Adipocyte (in vitro differentiated cells): ENCODE results near the gene VGLL4.

Experiments used
- DNase-seq: peaks from one replicate; pipeline ENCODE4 v3.0.0-alpha.2; 2015; ENCODE audit warnings: low read depth
- H3K27me3 ChIP-seq: replicated peaks from 2 replicates; pipeline ENCODE4 v1.7.0; 2013; ENCODE audit warnings: mild to moderate bottlenecking, low read length, moderate library complexity; ENCODE audit not compliant: control insufficient read depth, insufficient read depth
- H3K36me3 ChIP-seq: 2 replicates; pipeline ENCODE4 v1.7.0; 2013; ENCODE audit warnings: low read length, mild to moderate bottlenecking, moderate library complexity; ENCODE audit not compliant: control insufficient read depth, insufficient read depth, severe bottlenecking
- H3K4me1 ChIP-seq: 2 replicates; pipeline ENCODE4 v1.7.0; 2013; ENCODE audit warnings: mild to moderate bottlenecking, low read length, moderate library complexity; ENCODE audit not compliant: control insufficient read depth, insufficient read depth
- H3K4me3 ChIP-seq: 2 replicates; pipeline ENCODE4 v1.7.0; 2013; ENCODE audit warnings: mild to moderate bottlenecking, low read length, moderate library complexity
- H3K9ac ChIP-seq: 2 replicates; pipeline ENCODE4 v1.7.0; 2013; ENCODE audit warnings: mild to moderate bottlenecking, low read length, moderate library complexity
- H3K9me3 ChIP-seq: 2 replicates; pipeline ENCODE4 v1.7.0; 2013; ENCODE audit warnings: mild to moderate bottlenecking, low read length, moderate library complexity; ENCODE audit not compliant: control insufficient read depth

Gene VGLL4

DNA sequence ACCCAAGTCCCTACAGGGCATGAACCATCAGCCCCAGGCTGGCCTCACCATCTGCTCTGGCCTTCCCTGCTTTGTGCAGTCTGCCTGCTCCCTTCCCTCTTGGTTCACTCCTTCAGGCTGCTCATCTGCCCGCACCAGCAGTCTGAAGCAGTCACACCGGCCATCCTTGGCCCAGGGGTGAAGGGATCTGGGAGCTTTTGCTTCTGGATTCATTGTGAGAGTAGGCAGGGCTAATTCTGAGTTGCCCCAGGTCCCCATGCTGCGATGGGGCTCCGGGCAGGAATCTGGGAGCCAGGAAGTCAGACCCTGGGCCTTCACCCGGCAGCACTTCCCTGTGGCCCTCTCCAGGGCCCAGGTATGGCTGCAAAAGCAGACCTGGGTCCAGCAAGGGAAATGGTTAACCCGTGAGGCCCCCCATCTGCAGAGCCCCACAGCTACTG lies 99.7 kb downstream of the VGLL4 start:
- Histone ChIP-seq H3K9ac (peak overlapping the region; percentile 87), H3K36me3 (no peaks in the 10 kb centered on the region)
- no peak for DNase-seq

DNA sequence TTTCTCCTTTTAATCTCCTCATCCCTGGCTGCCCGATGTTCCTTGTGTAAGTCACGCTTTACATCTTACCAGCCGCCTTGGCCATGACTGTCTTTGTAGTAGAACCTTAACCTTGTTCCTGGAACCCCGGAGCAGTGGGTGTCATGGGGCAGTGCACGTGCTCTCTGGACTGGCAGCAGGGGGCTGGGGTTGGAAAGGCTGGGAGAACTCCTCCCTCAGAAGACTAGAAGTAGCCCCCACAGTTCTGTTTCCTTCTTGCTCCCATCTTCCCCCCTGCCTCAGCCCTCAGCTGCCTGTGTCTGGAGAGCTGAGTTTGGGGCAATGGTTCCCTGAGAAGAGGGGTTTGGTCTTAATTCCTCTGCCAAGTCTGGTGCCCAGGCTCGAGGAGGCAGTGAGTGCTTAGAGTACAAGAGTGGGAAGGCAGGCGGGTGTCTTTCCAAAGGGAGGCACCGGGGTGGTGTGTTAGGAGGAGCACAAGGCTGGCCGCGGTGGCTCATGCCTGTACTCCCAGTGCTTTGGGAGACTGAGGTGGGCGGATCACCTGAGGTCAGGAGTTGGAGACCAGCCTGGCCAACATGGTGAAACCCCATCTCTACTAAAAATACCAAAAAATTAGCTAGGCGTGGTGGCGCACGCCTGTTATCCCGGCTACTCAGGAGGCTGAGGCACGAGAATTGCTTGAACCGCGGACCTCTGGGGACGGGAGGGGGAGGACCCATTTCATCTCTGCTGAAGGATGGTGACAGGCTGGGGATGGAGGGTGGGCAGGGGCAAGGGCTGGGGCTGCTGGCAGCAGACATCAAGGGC lies 100.4 kb downstream of the VGLL4 start:
- no peaks in the 10 kb centered on the region for H3K27me3 ChIP-seq
- no peaks in the 10 kb centered on the region for H3K36me3 ChIP-seq
- peaks cover 6% of the 10 kb centered on the region for H3K9me3 ChIP-seq
- DNase-seq = no peak
- peaks cover 21% of the 10 kb centered on the region for H3K4me1 ChIP-seq
- H3K4me3 ChIP-seq = no peak overlapping the region
- H3K9ac ChIP-seq = no peak overlapping the region

More for the DNA sequence above, 99.7 kb downstream of the VGLL4 start:
- no peak overlapping the region for H3K4me3 ChIP-seq
- peaks cover 28% of the 10 kb centered on the region for H3K4me1 ChIP-seq
- peaks cover 6% of the 10 kb centered on the region for H3K9me3 ChIP-seq
- H3K27me3 ChIP-seq = no peaks in the 10 kb centered on the region

DNA sequence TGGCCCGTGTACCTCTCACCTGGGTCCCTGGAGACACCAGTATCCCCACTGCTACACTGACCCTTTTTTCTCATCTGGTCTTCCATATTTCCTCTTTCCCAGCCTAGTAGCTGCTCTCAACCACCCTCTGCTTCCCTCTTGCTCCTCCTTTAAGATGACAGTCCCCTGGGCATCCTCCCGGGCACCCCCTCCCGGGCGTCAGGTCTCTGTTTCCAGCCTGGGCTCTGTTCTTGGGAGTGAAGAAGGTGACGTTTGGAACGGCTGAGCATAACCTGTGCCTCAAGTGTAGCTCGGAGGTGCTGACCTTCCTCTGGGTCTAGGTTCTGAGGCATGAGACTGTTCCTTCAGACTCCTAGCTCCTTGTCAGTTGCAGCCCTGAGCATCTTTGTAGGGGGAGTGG lies 101.2 kb downstream of the VGLL4 start:
- Histone ChIP-seq H3K27me3 (no peaks in the 10 kb centered on the region), H3K36me3 (no peaks in the 10 kb centered on the region), H3K4me3 (no peak overlapping the region), H3K9ac (no peak overlapping the region), H3K4me1 (peaks cover 20% of the 10 kb centered on the region), H3K9me3 (peaks cover 6% of the 10 kb centered on the region)
- no peak for DNase-seq

DNA sequence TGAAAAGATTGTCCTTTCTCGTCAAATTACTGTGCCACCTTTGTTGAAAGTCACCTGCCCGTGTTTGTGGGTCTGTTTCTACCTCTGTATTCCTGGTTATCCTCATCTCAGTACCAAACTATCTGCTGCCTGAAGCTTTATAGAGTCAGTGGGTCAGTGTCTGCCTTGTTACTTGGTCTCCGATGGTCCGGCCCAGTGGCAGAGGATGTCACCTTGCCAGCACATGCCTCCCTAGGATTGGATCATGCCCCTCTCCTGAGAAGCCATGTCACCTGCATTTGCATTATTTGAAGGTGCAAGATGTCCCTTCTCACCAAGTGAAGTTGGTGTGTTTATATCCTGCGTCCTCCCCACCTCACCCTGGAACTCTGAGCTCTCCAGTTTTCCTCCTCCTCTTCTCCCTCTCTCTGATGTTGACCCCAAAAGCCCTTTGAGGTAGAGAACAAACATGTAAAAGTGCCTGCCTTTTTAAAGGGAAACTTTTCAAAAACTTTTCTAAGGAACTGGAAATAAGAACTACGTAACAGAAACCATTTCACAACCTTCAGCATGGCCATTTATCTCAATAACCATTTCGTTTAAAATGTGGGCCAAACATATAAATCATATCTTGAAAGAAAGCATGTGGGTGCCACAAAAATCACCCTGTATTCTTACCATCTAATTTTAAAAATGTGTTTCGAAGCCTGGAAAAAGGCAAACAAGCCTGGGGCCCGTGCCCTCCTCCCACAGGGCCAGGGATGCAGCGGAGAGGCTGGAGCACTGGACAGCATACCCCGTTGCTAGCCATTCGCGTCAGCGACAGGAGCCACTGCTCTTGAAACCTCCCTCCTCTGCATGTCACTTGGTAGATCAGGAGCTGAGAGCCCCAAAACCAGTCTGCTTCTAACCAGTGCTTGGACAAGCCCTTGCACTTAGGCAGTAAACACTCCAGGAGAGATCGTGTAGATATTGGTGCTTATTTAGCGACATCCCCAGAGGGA lies 102.1 kb downstream of the VGLL4 start:
- H3K27me3 ChIP-seq = no peaks in the 10 kb centered on the region
- peaks cover 20% of the 10 kb centered on the region for H3K4me1 ChIP-seq
- no peaks in the 10 kb centered on the region for H3K36me3 ChIP-seq
- H3K9ac ChIP-seq = no peak overlapping the region
- no peak overlapping the region for H3K4me3 ChIP-seq
- no peak for DNase-seq
- H3K9me3 ChIP-seq = no peaks in the 10 kb centered on the region

- no peaks in the 10 kb centered on the region for H3K9me3 ChIP-seq
- DNase-seq = no peak
- peaks cover 9% of the 10 kb centered on the region for H3K4me1 ChIP-seq
- H3K27me3 ChIP-seq = no peaks in the 10 kb centered on the region
- no peaks in the 10 kb centered on the region for H3K36me3 ChIP-seq
- no peak overlapping the region for H3K4me3 ChIP-seq
- no peak overlapping the region for H3K9ac ChIP-seq
Measured at GRCh38 chr3:11539677-11540076, 104.0 kb downstream of the VGLL4 start.

GRCh38 chr3:11539218-11539617 lies 104.5 kb downstream of the VGLL4 start:
- DNase-seq = no peak
- H3K4me1 ChIP-seq = peaks cover 4% of the 10 kb centered on the region
- no peaks in the 10 kb centered on the region for H3K9me3 ChIP-seq
- H3K4me3 ChIP-seq = no peak overlapping the region
- H3K27me3 ChIP-seq = no peaks in the 10 kb centered on the region
- H3K9ac ChIP-seq = no peak overlapping the region
- no peaks in the 10 kb centered on the region for H3K36me3 ChIP-seq

DNA sequence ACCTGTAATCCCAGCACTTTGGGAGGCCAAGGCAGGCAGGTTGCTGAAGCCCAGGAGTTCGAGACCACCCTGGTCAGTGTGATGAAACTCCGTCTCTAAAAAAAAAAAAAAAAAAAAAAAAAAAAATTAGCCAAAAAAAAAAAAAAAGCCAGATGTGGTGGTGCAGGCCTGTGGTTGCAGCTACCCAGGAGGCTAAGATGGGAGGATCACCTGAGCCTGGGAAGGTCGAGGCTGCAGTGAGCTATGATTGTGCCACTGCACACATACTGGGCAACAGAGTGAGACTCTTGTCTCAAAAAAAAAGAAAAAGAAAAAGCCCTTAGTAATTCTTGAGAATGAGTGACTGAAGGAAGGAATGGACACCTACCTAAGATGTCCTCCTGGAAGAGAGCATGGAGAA lies 105.1 kb downstream of the VGLL4 start:
- Histone ChIP-seq H3K9me3 (no peaks in the 10 kb centered on the region), H3K9ac (no peak overlapping the region), H3K36me3 (no peaks in the 10 kb centered on the region), H3K4me1 (peaks cover 7% of the 10 kb centered on the region), H3K27me3 (no peaks in the 10 kb centered on the region), H3K4me3 (no peak overlapping the region)
- no peak for DNase-seq

DNA sequence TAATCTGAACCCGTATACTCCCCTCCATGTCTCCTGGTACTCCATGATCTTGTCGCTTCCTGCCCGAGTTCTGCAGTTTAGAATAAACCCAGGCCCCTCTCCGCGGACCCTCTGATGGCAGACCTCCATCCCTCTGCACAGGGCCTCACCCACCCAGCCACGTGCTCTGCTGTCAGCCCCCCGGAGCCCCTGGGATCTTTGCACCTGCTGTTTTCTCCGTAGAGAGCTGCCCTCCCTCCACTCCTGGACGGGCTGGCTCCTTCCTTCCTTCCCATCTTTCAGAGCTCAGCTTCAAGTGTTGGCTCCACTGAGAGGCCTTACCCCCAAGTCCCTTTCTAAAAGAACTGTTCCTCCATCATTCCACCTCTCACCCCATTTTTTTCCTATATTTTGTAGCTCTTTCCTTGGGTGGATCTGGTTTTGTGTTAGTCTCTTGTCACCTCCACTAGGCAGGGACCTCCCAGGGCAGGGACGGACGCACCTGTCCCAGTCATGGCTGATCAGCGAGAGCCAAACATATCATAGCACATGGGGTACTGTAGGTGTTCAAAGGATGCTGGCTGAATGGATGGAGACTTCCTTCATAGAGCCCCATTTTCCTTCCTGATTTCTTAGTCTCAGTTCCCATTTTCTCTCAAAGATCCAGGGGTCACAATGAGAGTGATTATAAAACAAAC lies 106.6 kb downstream of the VGLL4 start:
- peaks cover 12% of the 10 kb centered on the region for H3K4me1 ChIP-seq

GRCh38 chr3:11536132-11536935 lies 107.4 kb downstream of the VGLL4 start:
- Histone ChIP-seq H3K4me3 (no peak overlapping the region), H3K4me1 (peaks cover 12% of the 10 kb centered on the region), H3K36me3 (no peaks in the 10 kb centered on the region), H3K9me3 (no peaks in the 10 kb centered on the region), H3K27me3 (no peaks in the 10 kb centered on the region), H3K9ac (no peak overlapping the region)
- DNase-seq = no peak

More for the DNA sequence above, 106.6 kb downstream of the VGLL4 start:
- no peaks in the 10 kb centered on the region for H3K27me3 ChIP-seq
- no peak for DNase-seq
- H3K4me3 ChIP-seq = no peak overlapping the region
- no peak overlapping the region for H3K9ac ChIP-seq
- no peaks in the 10 kb centered on the region for H3K9me3 ChIP-seq
- no peaks in the 10 kb centered on the region for H3K36me3 ChIP-seq

- Histone ChIP-seq H3K9me3 (no peaks in the 10 kb centered on the region), H3K4me3 (no peak overlapping the region), H3K9ac (no peak overlapping the region), H3K27me3 (no peaks in the 10 kb centered on the region), H3K36me3 (no peaks in the 10 kb centered on the region), H3K4me1 (peaks cover 20% of the 10 kb centered on the region)
- no peak for DNase-seq
Measured at GRCh38 chr3:11535243-11535960, 108.3 kb downstream of the VGLL4 start.
